Cortex of kidney (tissue), 1 donor: ENCODE data around the gene PSD.

Experiments used
- DNase-seq: peaks from one replicate; lab custom pipeline; 2025; lab: John Stamatoyannopoulos, UW

The PSD gene

GRCh38 chr10:102384606-102385429, 33.8 kb downstream of the PSD start:
- no peak for DNase-seq

DNA sequence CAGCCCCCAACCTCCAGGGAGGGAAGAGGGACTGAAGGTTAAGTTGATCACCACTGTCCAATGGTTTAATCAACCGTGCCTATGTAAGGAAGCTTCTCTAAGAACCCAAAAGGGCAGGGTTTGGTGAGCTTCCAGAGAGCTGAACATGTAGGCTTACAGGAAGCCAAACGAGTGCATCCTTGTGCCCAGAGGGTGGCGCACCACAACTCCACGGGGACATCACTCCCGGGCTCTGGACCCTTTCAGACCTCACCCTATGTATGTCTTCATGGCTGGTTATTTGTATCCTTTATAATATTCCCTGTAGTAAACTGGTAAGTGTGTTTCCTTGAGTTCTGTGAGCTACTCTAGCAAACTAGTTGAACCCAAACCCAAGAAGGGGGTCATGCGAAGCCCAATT, 34.5 kb downstream of the PSD start:
- no peak for DNase-seq

- no peak for DNase-seq
These were observed 35.7 kb downstream of the PSD start for GRCh38 chr10:102382871-102383270.

DNA sequence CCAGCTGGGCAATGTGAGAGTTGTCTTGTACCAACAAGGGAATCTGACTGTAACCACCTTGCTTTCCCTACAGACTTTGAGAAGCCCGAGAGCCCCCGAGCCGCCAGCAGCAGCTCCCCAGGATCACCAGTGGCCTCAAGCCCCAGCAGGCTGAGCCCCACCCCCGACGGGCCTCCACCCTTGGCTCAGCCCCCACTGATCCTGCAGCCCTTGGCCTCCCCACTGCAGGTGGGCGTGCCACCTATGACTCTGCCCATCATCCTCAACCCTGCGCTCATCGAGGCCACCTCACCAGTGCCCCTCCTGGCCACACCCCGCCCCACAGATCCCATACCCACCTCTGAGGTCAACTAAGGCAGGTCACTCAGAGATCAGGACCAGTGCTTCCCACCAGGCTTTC, 36.6 kb downstream of the PSD start:
- DNase-seq = no peak

- DNase-seq = no peak
These were observed 39.2 kb downstream of the PSD start for GRCh38 chr10:102379383-102379782.

- DNase-seq = no peak
These were observed 41.7 kb downstream of the PSD start for GRCh38 chr10:102376901-102377300.

DNA sequence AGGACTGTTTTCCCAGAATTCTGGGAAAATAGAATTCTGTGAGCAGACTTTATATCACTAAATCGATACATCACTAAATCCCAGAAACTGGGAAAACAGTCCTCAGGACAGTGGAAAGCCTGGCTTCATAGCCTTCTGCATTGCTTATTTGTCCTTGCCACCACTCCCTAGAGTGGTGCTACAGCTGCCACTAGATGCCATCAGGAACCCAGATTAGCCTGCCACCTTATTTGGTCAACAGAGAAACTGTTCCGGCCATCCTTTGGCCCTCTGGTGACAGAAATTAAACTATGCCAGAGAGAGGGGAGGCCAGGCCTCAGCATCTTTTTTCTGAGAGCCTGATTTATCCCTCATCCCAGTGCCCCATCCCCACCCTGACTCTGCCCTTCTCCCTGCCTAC, 42.7 kb downstream of the PSD start:
- DNase-seq = no peak

- DNase-seq = no peak
These were observed 43.3 kb downstream of the PSD start for GRCh38 chr10:102375250-102375649.

DNA sequence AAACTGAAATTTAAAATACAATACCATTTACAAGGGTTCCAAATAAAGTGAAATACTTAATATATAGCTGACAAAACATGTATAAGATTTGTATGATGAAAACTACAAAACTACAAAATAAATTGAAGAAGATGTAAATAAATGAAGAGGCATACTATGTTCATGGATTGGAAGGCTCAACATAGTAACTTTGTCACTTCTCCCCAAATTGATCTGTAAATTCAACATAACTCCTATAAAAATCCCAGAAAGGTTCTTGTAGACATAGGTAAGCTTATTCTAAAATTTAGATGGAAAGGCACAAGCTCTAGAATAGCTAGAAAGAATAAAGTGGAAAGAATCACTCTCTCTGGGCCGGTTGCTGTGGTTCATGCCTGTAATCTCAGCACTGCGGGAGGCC, 47.3 kb downstream of the PSD start:
- no peak for DNase-seq

GRCh38 chr10:102368077-102368476, 50.5 kb downstream of the PSD start:
- no peak for DNase-seq

DNA sequence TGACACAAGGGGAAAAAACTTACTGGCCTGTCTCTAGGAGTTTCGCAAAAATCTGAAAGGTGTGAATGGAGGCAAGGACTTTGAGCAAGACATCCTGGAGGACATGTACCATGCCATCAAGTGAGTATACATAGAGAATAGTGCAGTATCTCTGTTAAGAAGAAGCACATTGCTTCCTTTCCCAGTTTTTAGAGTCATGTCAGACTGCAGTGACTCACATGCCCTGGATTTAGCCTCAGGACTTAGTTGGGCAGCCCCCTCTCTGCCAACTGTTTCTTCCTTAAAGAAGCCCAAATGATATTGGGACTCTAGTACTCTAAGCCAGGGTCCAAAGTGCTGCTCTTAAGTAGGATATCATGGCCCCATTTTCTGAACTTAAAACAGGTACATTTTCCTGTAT, 51.1 kb downstream of the PSD start:
- DNase-seq = no peak

DNA sequence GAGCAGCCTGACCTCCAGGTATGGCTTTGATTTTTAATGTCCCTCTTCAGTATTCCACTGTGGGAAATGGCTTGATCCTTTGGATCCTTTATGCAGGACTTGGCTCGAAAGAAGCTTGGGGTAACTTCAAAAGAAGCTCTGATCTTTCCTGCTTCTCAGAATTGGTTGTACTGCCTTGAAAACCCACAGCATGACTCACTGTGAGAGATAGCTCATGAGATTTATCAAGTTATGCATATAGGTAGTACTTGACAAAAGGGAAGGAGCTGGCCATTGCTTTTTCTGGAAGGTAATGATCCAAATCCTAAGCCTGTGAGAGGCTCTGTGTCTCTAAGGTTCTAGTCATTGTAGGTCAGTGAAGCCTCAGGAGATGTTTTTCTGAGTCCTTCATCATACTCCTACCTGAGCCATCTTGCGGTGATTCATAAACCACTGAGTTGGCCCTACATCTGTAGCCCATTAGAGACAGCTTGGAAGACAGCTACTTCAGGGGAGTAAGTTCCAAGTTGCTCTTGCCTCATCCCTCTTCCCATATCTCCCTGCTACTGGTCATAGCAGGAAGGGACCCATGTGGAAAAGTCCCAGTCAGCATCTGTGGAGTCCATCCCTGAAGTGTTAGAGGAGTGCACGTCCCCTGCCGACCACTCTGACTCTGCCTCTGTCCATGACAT, 59.7 kb downstream of the PSD start:
- DNase-seq = no peak

- DNase-seq = no peak
These were observed 64.1 kb downstream of the PSD start for GRCh38 chr10:102354451-102354850.
